Measurements from ENCODE around the gene FOLR2.

- TF ChIP-seq, protein P1, sequence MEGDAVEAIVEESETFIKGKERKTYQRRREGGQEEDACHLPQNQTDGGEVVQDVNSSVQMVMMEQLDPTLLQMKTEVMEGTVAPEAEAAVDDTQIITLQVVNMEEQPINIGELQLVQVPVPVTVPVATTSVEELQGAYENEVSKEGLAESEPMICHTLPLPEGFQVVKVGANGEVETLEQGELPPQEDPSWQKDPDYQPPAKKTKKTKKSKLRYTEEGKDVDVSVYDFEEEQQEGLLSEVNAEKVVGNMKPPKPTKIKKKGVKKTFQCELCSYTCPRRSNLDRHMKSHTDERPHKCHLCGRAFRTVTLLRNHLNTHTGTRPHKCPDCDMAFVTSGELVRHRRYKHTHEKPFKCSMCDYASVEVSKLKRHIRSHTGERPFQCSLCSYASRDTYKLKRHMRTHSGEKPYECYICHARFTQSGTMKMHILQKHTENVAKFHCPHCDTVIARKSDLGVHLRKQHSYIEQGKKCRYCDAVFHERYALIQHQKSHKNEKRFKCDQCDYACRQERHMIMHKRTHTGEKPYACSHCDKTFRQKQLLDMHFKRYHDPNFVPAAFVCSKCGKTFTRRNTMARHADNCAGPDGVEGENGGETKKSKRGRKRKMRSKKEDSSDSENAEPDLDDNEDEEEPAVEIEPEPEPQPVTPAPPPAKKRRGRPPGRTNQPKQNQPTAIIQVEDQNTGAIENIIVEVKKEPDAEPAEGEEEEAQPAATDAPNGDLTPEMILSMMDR (IDR thresholded peaks at IDR 0.05 in 4 of 5, conservative IDR thresholded peaks at IDR 0.05 in 1 of 5), result no peak
- TF ChIP-seq POLR2A (IDR thresholded peaks at IDR 0.05), result no peak
Measured at GRCh38 chr11:72259490-72259889, 42.9 kb downstream of the FOLR2 start.

Measured in gastrocnemius medialis (tissue), 4 donors.